Activated CD8-positive, alpha-beta T cell treated with anti-CD3 and anti-CD28 coated beads for 36 hours (primary cell): ENCODE measurements around the gene RPS19. TPM values are rescaled to one million over a fixed set of nuclear protein-coding genes. Genes with fewer than 3 reads are reported as not detected.
A peak's percentile ranks its signal among the peaks of the same experiment; 100 is the strongest.

ENCODE experiments used
- ATAC-seq: fragments of 200-7000 bp; cut with Tn5 transposase; one replicate; pipeline ENCODE4 v1.10.0; 2021; ENCODE audit warnings: mild to moderate bottlenecking, moderate library complexity
- CTCF ChIA-PET: fragments of 350-600 bp; sonication (Branson Sonifier 250); formaldehyde crosslinking; loops from one replicate; lab custom pipeline; 2021; ENCODE audit warnings: antibody characterized with exemption; lab: Charles Lee
- POLR2A ChIA-PET: fragments of 350-600 bp; sonication (Branson Sonifier 250); formaldehyde crosslinking; loops from one replicate; lab custom pipeline; 2021; ENCODE audit warnings: antibody characterized with exemption; lab: Charles Lee
- DNase-seq: peaks from one replicate; pipeline ENCODE4 v3.0.0-alpha.2; 2020
- H3K27ac Mint-ChIP-seq: one replicate; pipeline ENCODE4 v1.8.0; 2021; ENCODE audit warnings: mild to moderate bottlenecking, mixed read lengths
- H3K27me3 Mint-ChIP-seq: one replicate; pipeline ENCODE4 v1.8.0; 2021; ENCODE audit warnings: mixed read lengths
- H3K36me3 Mint-ChIP-seq: one replicate; pipeline ENCODE4 v1.8.0; 2021; ENCODE audit warnings: low read depth, mixed read lengths
- H3K4me1 Mint-ChIP-seq: one replicate; pipeline ENCODE4 v1.8.0; 2021; ENCODE audit warnings: low read depth, mixed read lengths
- H3K4me3 Mint-ChIP-seq: one replicate; pipeline ENCODE4 v1.8.0; 2021; ENCODE audit warnings: mild to moderate bottlenecking, moderate library complexity, mixed read lengths
- H3K9me3 Mint-ChIP-seq: one replicate; pipeline ENCODE4 v1.8.0; 2021; ENCODE audit warnings: mixed read lengths
- intact Hi-C: fragments of 100-400 bp; cut with micrococcal nuclease; formaldehyde crosslinking; loops from one replicate; pipeline ENCODE4 v1.10.0; 2022
- total RNA-seq, 2 experiments: library from RNA; stranded (reverse); gene quantifications; one replicate each; pipeline ENCODE4 v1.2.3, GENCODE V29; 2021
- TF ChIP-seq, protein P1 (sequence below): fragments of 200-600 bp; IDR thresholded peaks from one replicate; pipeline ENCODE4 v1.8.0; 2022; ENCODE audit warnings: antibody characterized with exemption, mild to moderate bottlenecking

RPS19 gene
- total RNA-seq, 2 experiments from 2014 or later, result 3,454 to 3,479 TPM

DNA sequence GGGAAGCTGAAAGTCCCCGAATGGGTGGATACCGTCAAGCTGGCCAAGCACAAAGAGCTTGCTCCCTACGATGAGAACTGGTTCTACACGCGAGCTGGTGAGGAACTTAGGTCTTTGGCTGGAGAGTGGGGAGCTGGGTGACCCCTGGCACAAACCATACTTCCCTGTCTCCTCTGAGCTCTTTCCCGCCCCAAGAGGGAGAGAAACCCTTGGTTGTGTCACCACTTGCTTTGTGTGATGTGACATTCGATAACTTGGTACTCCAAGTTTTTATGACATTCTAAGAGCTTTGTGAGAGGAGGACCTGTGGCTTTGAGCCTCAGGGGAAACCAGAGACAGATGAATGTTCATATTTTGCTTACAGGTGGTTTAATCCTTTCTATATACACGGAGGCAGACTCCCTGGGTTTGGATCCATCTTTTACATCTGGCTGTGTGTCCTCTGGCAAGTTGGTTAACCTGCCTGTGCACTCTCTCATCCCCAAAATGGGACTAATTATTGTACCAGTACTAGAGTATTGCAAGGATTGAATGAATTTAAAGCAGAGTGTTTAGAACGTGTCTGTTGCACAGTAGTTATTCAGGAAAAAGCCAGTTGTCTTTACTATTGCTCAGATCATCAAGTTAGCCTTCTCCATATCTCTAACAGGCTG is 1.2 kb downstream of the RPS19 start:
- DNase-seq, result no peak
- TF ChIP-seq, protein P1, sequence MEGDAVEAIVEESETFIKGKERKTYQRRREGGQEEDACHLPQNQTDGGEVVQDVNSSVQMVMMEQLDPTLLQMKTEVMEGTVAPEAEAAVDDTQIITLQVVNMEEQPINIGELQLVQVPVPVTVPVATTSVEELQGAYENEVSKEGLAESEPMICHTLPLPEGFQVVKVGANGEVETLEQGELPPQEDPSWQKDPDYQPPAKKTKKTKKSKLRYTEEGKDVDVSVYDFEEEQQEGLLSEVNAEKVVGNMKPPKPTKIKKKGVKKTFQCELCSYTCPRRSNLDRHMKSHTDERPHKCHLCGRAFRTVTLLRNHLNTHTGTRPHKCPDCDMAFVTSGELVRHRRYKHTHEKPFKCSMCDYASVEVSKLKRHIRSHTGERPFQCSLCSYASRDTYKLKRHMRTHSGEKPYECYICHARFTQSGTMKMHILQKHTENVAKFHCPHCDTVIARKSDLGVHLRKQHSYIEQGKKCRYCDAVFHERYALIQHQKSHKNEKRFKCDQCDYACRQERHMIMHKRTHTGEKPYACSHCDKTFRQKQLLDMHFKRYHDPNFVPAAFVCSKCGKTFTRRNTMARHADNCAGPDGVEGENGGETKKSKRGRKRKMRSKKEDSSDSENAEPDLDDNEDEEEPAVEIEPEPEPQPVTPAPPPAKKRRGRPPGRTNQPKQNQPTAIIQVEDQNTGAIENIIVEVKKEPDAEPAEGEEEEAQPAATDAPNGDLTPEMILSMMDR, result no peak
- ChIA-PET POLR2A (interaction anchor here (1.2 to 7.5 kb wide), 13 partner anchors 10 to 97 kb away, joined by 3 to 169 read pairs (median 12); partner anchors contain the start of genes ARHGEF1, CD79A, ERFL and RABAC1), CTCF (interaction anchor here (0.9 to 4.2 kb wide), 5 partner anchors 10 to 97 kb away, joined by 3 to 48 read pairs (median 10); partner anchors contain the start of genes CD79A and RABAC1)
- Mint-ChIP-seq H3K27me3 (no peaks in the 10 kb centered on the region), H3K9me3 (no peaks in the 10 kb centered on the region), H3K36me3 (peaks cover 53% of the 10 kb centered on the region), H3K4me1 (peaks cover 47% of the 10 kb centered on the region), H3K4me3 (peak overlapping the region; percentile 83), H3K27ac (peak overlapping the region; percentile 94)
- ATAC-seq, result no peak
- intact Hi-C loops, result no loop called here

DNA sequence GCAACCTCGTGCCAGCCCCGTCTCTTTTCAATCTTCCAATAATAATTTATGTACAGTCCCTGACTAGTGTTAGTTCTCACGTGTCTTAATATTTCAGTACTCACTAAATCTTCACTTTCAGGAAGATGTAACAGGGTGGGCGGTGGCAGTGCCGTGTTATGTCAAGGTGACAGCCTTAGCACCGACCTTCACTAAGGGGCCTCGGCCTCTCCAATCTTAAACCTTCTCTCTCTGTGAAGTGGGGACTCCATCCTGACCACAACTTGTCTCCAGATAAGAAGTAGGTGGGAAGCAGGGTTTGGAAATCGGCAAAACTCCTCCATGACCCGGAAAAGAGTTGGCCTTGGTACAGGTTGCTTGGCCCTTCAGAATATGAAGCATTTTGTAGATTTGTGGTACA is 1.8 kb downstream of the RPS19 start:
- intact Hi-C loops, result no loop called here

DNA sequence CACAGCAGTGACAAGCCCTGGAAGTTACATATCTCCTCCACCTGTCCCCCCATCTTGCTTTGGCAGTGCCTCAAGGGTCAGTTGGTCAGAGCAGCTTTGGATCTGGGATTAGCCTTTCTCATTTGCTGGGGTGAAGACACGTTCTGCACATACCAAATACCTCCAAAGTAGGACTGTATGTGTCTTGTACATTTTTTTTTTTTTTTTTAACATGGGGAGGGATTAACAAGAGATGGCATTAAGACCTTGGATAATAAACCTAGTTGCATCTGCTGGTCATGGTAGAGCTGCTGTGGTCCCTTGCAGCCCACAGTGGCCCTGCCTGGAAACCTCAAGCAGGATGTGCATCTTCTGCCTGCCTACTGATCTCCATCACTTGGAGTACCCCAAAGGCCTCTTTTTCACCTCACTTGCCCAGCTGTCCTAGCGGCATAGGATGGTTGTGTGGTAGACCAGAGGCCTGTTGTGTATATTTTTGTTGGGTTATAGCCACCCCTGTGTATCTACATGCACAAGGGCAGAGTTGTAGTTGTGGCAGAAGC is 2.5 kb downstream of the RPS19 start:
- TF ChIP-seq, protein P1, result no peak
- peaks cover 58% of the 10 kb centered on the region for H3K36me3 Mint-ChIP-seq
- no peaks in the 10 kb centered on the region for H3K9me3 Mint-ChIP-seq
- POLR2A ChIA-PET, result interaction anchor here (0.6 to 7.5 kb wide), 13 partner anchors 9 to 217 kb away, joined by 3 to 169 read pairs (median 4); partner anchors contain the start of gene CD79A
- no peak for DNase-seq
- peaks cover 56% of the 10 kb centered on the region for H3K4me1 Mint-ChIP-seq
- peak overlapping the region; percentile 83 for H3K4me3 Mint-ChIP-seq
- ATAC-seq, result no peak
- no peaks in the 10 kb centered on the region for H3K27me3 Mint-ChIP-seq
- intact Hi-C loops, result no loop called here
- CTCF ChIA-PET, result interaction anchor here (0.9 to 3.3 kb wide), 4 partner anchors 11 to 94 kb away, joined by 3 to 13 read pairs (median 4); no protein-coding TSS in a partner anchor
- H3K27ac Mint-ChIP-seq, result peak overlapping the region; percentile 94

More for the DNA sequence above, 1.8 kb downstream of the RPS19 start:
- ChIA-PET CTCF (interaction anchor here (0.9 to 4.0 kb wide), 3 partner anchors 10 to 15 kb away, joined by 3 to 48 read pairs (median 13); partner anchors contain the start of gene CD79A), POLR2A (interaction anchor here (0.6 to 7.5 kb wide), 12 partner anchors 9 to 96 kb away, joined by 3 to 169 read pairs (median 10); partner anchors contain the start of genes ARHGEF1, CD79A and RABAC1)
- TF ChIP-seq, protein P1, result no peak
- peak overlapping the region; percentile 83 for H3K4me3 Mint-ChIP-seq
- H3K4me1 Mint-ChIP-seq, result peaks cover 52% of the 10 kb centered on the region
- ATAC-seq (no peak), DNase-seq (no peak)
- peaks cover 56% of the 10 kb centered on the region for H3K36me3 Mint-ChIP-seq
- H3K27ac Mint-ChIP-seq, result peak overlapping the region; percentile 94
- H3K9me3 Mint-ChIP-seq, result no peaks in the 10 kb centered on the region
- H3K27me3 Mint-ChIP-seq, result no peaks in the 10 kb centered on the region

DNA sequence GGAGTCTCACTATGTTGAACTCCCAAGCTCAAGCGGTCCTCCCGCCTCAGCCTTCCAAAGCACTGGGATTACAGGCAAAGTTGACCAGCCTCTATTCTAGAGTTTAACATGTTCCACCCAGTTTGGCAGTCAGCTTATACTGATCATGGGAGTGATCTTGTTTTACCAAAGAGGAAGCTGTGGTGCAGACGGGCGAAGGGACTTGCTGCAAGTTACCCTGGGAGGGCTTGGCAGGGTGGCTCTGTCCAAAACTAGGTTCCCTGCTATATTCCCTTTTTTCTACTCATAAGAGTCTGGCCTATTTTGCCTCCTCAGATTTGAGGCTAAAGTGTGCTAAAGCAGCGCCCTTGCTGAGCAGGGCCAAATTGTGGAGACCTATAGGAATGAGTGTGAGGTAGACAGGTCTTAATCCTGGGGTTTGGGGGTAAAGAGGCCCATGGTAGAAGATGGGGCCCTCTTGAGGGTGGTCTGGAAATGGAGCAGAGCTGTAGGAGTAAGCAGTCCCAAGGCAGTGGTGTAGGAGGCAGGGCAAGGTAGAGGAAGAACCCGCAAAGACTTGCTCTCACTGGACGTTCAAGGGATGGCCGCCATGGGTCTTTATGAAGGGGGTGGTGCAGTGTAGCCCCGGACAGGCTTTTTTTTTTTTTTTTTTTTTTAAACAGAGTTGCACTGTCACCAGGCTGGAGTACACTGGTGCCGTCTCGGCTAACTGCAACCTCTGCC is 3.3 kb downstream of the RPS19 start:
- intact Hi-C loops, result no loop called here
- H3K27ac Mint-ChIP-seq, result peak overlapping the region; percentile 94
- no peaks in the 10 kb centered on the region for H3K27me3 Mint-ChIP-seq
- H3K4me3 Mint-ChIP-seq, result peak overlapping the region; percentile 83
- H3K4me1 Mint-ChIP-seq, result peaks cover 65% of the 10 kb centered on the region
- TF ChIP-seq, protein P1, result no peak
- ChIA-PET POLR2A (interaction anchor here (0.9 to 7.5 kb wide), 14 partner anchors 8 to 95 kb away, joined by 3 to 169 read pairs (median 5); partner anchors contain the start of genes CD79A and RABAC1), CTCF (interaction anchor here (0.9 to 3.3 kb wide), 5 partner anchors 10 to 93 kb away, joined by 3 to 13 read pairs (median 4); no protein-coding TSS in a partner anchor)
- H3K36me3 Mint-ChIP-seq, result peaks cover 66% of the 10 kb centered on the region
- ATAC-seq (no peak), DNase-seq (no peak)
- no peaks in the 10 kb centered on the region for H3K9me3 Mint-ChIP-seq
